ENCODE results near the gene INSM2.

INSM2 gene

GRCh38 chr14:35565871-35566464 lies 32.0 kb downstream of the INSM2 start:
- no peak overlapping the region for H3K4me3 ChIP-seq (ENCODE audit: low read length)
- no peak for TF ChIP-seq CTCF (conservative IDR thresholded peaks at IDR 0.05; ENCODE audit: low read depth, low read length)
- DNase-seq (ENCODE audit: low read depth) = no peak

GRCh38 chr14:35571598-35571997 lies 37.6 kb downstream of the INSM2 start:
- no peak for DNase-seq (ENCODE audit: low read depth)
- H3K4me3 ChIP-seq (ENCODE audit: low read length) = no peak overlapping the region
- TF ChIP-seq CTCF (conservative IDR thresholded peaks at IDR 0.05; ENCODE audit: low read depth, low read length) = no peak

GRCh38 chr14:35573911-35574310 lies 39.9 kb downstream of the INSM2 start:
- TF ChIP-seq CTCF (conservative IDR thresholded peaks at IDR 0.05; ENCODE audit: low read depth, low read length) = no peak
- no peak overlapping the region for H3K4me3 ChIP-seq (ENCODE audit: low read length)
- DNase-seq (ENCODE audit: low read depth) = no peak

GRCh38 chr14:35576260-35576659 lies 42.3 kb downstream of the INSM2 start:
- DNase-seq (ENCODE audit: low read depth) = peak; percentile 35
- no peak overlapping the region for H3K4me3 ChIP-seq (ENCODE audit: low read length)
- no peak for TF ChIP-seq CTCF (conservative IDR thresholded peaks at IDR 0.05; ENCODE audit: low read depth, low read length)

GRCh38 chr14:35576856-35577255 lies 42.9 kb downstream of the INSM2 start:
- no peak for TF ChIP-seq CTCF (conservative IDR thresholded peaks at IDR 0.05; ENCODE audit: low read depth, low read length)
- H3K4me3 ChIP-seq (ENCODE audit: low read length) = no peak overlapping the region
- no peak for DNase-seq (ENCODE audit: low read depth)

GRCh38 chr14:35578135-35578534 lies 44.2 kb downstream of the INSM2 start:
- no peak overlapping the region for H3K4me3 ChIP-seq (ENCODE audit: low read length)
- DNase-seq (ENCODE audit: low read depth) = no peak
- TF ChIP-seq CTCF (conservative IDR thresholded peaks at IDR 0.05; ENCODE audit: low read depth, low read length) = no peak

GRCh38 chr14:35578639-35579038 lies 44.7 kb downstream of the INSM2 start:
- DNase-seq (ENCODE audit: low read depth) = no peak
- TF ChIP-seq CTCF (conservative IDR thresholded peaks at IDR 0.05; ENCODE audit: low read depth, low read length) = no peak
- H3K4me3 ChIP-seq (ENCODE audit: low read length) = no peak overlapping the region
